ENCODE results near the gene CNTNAP2. TPM values are rescaled to one million over a fixed set of nuclear protein-coding genes. Genes with fewer than 3 reads are reported as not detected.
"Not testable (repeated sequence)": the region's sequence is repeated elsewhere in the genome, so short reads cannot be mapped to it uniquely, and the experiment has no call there.

The CNTNAP2 gene
- total RNA-seq, 2 donors from 2014 or later: 171 to 228 TPM

DNA sequence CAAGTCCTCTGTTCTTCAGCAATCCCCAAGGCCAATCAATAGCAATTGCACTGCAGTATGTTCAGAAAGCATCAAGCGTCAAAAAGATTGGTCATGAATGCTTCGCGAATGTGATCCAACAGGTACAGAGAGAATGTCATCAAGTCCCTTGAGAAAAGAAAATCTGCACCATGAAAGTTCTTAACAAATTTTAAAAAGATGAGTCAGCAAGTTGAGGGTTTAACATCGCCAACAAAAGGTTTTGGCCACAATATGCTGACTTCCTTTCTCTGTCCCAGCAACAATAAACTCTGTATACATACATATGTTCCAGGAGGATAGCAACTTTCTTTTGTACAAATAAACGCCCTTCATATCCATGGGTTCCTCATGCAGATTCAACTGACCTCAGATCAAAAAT is 2305.4 kb downstream of the CNTNAP2 start:
- TF ChIP-seq, protein P1, sequence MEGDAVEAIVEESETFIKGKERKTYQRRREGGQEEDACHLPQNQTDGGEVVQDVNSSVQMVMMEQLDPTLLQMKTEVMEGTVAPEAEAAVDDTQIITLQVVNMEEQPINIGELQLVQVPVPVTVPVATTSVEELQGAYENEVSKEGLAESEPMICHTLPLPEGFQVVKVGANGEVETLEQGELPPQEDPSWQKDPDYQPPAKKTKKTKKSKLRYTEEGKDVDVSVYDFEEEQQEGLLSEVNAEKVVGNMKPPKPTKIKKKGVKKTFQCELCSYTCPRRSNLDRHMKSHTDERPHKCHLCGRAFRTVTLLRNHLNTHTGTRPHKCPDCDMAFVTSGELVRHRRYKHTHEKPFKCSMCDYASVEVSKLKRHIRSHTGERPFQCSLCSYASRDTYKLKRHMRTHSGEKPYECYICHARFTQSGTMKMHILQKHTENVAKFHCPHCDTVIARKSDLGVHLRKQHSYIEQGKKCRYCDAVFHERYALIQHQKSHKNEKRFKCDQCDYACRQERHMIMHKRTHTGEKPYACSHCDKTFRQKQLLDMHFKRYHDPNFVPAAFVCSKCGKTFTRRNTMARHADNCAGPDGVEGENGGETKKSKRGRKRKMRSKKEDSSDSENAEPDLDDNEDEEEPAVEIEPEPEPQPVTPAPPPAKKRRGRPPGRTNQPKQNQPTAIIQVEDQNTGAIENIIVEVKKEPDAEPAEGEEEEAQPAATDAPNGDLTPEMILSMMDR (conservative IDR thresholded peaks at IDR 0.05): no peak
- no peaks in the 10 kb centered on the region for H3K4me1 Mint-ChIP-seq
- H3K4me1 ChIP-seq (ENCODE audit: control insufficient read depth, insufficient read depth, low read length): no peaks in the 10 kb centered on the region
- H3K36me3 Mint-ChIP-seq (ENCODE audit: low read depth): peaks cover 70% of the 10 kb centered on the region
- H3K27ac ChIP-seq (ENCODE audit: low read depth, low read length): no peak overlapping the region
- 95 to 100% methylated on average over 4 to 5 of the region's 5 CpGs for WGBS, 2 experiments (ENCODE audit: insufficient coverage in 1 of 2, insufficient read length in 1 of 2)
- H3K4me3 Mint-ChIP-seq: no peak overlapping the region
- no peak overlapping the region for H3K27ac Mint-ChIP-seq
- DNase-seq: no peak
- no peak overlapping the region for H3K9ac ChIP-seq (ENCODE audit: extremely low read depth, low read length, poor library complexity, severe bottlenecking)
- no peak overlapping the region for H3K4me3 ChIP-seq (ENCODE audit: low read length)
- H3K9me3 ChIP-seq (ENCODE audit: control insufficient read depth, low read length): peaks cover 30% of the 10 kb centered on the region
- H3K36me3 ChIP-seq (ENCODE audit: control insufficient read depth, insufficient read depth, low read length): peaks cover 52% of the 10 kb centered on the region
- peaks cover 38% of the 10 kb centered on the region for H3K9me3 Mint-ChIP-seq
- H3K27me3 Mint-ChIP-seq (ENCODE audit: insufficient read depth): peaks cover 5% of the 10 kb centered on the region
- no peaks in the 10 kb centered on the region for H3K27me3 ChIP-seq (ENCODE audit: control insufficient read depth, insufficient read depth, low read length, poor library complexity, severe bottlenecking)

DNA sequence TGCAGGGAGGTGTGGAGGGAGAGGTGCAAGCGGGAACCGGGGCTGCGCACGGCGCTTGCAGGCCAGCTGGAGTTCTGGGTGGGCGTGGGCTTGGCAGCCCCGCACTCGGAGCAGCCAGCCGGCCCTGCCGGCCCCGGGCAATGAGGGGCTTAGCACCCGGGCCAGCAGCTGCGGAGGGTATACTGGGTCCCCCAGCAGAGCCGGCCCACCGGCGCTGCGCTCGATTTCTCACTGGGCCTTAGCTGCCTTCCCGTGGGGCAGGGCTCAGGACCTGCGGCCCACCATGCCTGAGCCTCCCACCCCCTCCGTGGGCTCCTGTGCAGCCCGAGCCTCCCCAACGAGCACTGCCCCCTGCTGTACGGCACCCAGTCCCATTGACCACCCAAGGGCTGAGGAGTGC is 2309.8 kb downstream of the CNTNAP2 start:
- not testable (repeated sequence) for H3K4me3 Mint-ChIP-seq; H3K9ac ChIP-seq (ENCODE audit: extremely low read depth, low read length, poor library complexity, severe bottlenecking); H3K4me3 ChIP-seq (ENCODE audit: low read length); H3K27me3 ChIP-seq (ENCODE audit: control insufficient read depth, insufficient read depth, low read length, poor library complexity, severe bottlenecking); H3K27ac ChIP-seq (ENCODE audit: low read depth, low read length); H3K4me1 ChIP-seq (ENCODE audit: control insufficient read depth, insufficient read depth, low read length); DNase-seq; H3K4me1 Mint-ChIP-seq; H3K27ac Mint-ChIP-seq
- Histone ChIP-seq H3K9me3 (ENCODE audit: control insufficient read depth, low read length) (peaks cover 28% of the 10 kb centered on the region), H3K36me3 (ENCODE audit: control insufficient read depth, insufficient read depth, low read length) (peaks cover 11% of the 10 kb centered on the region)
- Mint-ChIP-seq H3K27me3 (ENCODE audit: insufficient read depth) (peaks cover 15% of the 10 kb centered on the region), H3K9me3 (peaks cover 59% of the 10 kb centered on the region), H3K36me3 (ENCODE audit: low read depth) (peaks cover 37% of the 10 kb centered on the region)
- 95% methylated on average over 24 of the region's 24 CpGs; no CpG with 5 or more reads in 1 of the 2 experiments for WGBS, 2 experiments (ENCODE audit: insufficient coverage in 1 of 2, insufficient read length in 1 of 2)

DNA sequence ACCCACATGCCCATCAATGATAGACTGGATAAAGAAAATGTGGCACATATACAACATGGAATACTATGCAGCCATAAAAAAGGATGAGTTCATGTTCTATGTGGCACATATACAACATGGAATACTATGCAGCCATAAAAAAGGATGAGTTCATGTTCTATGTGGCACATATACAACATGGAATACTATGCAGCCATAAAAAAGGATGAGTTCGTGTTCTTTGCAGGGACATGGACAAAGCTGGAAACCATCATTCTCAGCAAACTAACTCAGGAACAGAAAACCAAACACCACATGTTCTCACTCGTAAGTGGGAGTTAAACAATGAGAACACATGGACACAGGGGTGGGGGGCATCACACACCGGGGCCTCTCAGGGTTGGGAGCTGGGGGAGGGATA is 2314.1 kb downstream of the CNTNAP2 start:
- H3K4me3 Mint-ChIP-seq; H3K36me3 Mint-ChIP-seq (ENCODE audit: low read depth); H3K27ac Mint-ChIP-seq; H3K4me3 ChIP-seq (ENCODE audit: low read length); H3K9ac ChIP-seq (ENCODE audit: extremely low read depth, low read length, poor library complexity, severe bottlenecking); H3K9me3 ChIP-seq (ENCODE audit: control insufficient read depth, low read length); H3K27me3 ChIP-seq (ENCODE audit: control insufficient read depth, insufficient read depth, low read length, poor library complexity, severe bottlenecking); H3K4me1 ChIP-seq (ENCODE audit: control insufficient read depth, insufficient read depth, low read length); H3K36me3 ChIP-seq (ENCODE audit: control insufficient read depth, insufficient read depth, low read length); H3K27ac ChIP-seq (ENCODE audit: low read depth, low read length); DNase-seq: not testable (repeated sequence)
- Mint-ChIP-seq H3K4me1 (peaks cover 29% of the 10 kb centered on the region), H3K27me3 (ENCODE audit: insufficient read depth) (peaks cover 16% of the 10 kb centered on the region), H3K9me3 (peaks cover 31% of the 10 kb centered on the region)
- 87 to 100% methylated on average over 1 to 2 of the region's 3 CpGs for WGBS, 2 experiments (ENCODE audit: insufficient coverage in 1 of 2, insufficient read length in 1 of 2)

DNA sequence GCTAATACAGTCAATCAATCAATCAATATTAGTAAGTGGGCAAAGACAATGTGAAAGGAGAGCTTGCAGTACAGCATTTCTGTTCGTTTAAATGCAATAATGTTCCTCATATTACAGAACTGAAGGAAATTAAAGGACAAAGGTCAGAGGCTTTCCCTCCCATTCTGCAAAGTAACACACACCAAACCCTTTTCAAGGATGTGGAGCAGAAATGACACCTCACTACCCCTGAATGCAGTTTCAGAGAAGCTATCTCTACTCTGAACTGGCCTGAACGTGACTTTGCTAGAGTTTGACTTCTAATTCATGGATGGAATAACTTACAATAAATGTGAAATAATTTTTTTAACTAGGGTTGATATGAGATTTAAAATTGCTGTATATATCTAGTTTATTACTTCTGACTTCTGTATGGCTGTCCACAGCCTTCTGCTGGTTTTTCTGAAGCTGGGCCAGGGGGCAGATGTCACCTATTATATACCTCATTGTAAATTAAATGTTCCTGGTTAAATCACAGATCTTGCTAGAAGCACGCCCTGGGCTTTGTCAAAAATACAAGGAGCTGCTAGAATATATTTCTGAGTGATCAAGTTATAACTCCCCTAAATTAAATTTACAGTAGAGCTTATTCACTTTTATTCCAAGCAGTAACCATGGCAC is 2317.1 kb downstream of the CNTNAP2 start:
- H3K4me1 ChIP-seq (ENCODE audit: control insufficient read depth, insufficient read depth, low read length): no peaks in the 10 kb centered on the region
- H3K9me3 ChIP-seq (ENCODE audit: control insufficient read depth, low read length): peaks cover 9% of the 10 kb centered on the region
- WGBS, 2 experiments (ENCODE audit: insufficient coverage in 1 of 2, insufficient read length in 1 of 2): 80 to 88% methylated on average over 1 to 3 of the region's 3 CpGs
- Mint-ChIP-seq H3K27me3 (ENCODE audit: insufficient read depth) (peaks cover 16% of the 10 kb centered on the region), H3K27ac (no peak overlapping the region), H3K36me3 (ENCODE audit: low read depth) (no peaks in the 10 kb centered on the region), H3K9me3 (peaks cover 19% of the 10 kb centered on the region), H3K4me3 (no peak overlapping the region), H3K4me1 (peaks cover 26% of the 10 kb centered on the region)
- H3K27me3 ChIP-seq (ENCODE audit: control insufficient read depth, insufficient read depth, low read length, poor library complexity, severe bottlenecking): no peaks in the 10 kb centered on the region
- TF ChIP-seq, protein P1 (conservative IDR thresholded peaks at IDR 0.05): no peak
- no peak overlapping the region for H3K4me3 ChIP-seq (ENCODE audit: low read length)
- no peak overlapping the region for H3K27ac ChIP-seq (ENCODE audit: low read depth, low read length)
- H3K9ac ChIP-seq (ENCODE audit: extremely low read depth, low read length, poor library complexity, severe bottlenecking): no peak overlapping the region
- H3K36me3 ChIP-seq (ENCODE audit: control insufficient read depth, insufficient read depth, low read length): no peaks in the 10 kb centered on the region
- DNase-seq: no peak
